Measurements from ENCODE around the gene MNT.

MNT gene

GRCh38 chr17:2364763-2365116 is 36.1 kb downstream of the MNT start:
- Histone ChIP-seq H3K4me1 (ENCODE audit: low read length) (no peaks in the 10 kb centered on the region), H3K27me3 (ENCODE audit: low read depth, low read length) (no peaks in the 10 kb centered on the region), H3K9ac (ENCODE audit: low read length) (no peak overlapping the region), H3K4me2 (ENCODE audit: low read length) (no peak overlapping the region), H3K79me2 (ENCODE audit: low read length) (no peaks in the 10 kb centered on the region), H2AFZ (ENCODE audit: low read depth, low read length) (no peak overlapping the region), H4K20me1 (ENCODE audit: insufficient read depth, low read length) (no peaks in the 10 kb centered on the region), H3K27ac (ENCODE audit: low read length) (no peak overlapping the region), H3K36me3 (replicated peaks; ENCODE audit: low read depth, low read length) (no peaks in the 10 kb centered on the region), H3K4me3 (ENCODE audit: low read length) (no peak overlapping the region), H3K9me3 (ENCODE audit: insufficient read depth, low read length) (no peaks in the 10 kb centered on the region)
- no peak for TF ChIP-seq EZH2phosphoT487 (IDR thresholded peaks at IDR 0.05; ENCODE audit: low read depth)
- TF ChIP-seq CTCF (IDR thresholded peaks at IDR 0.05; ENCODE audit: low read depth, low read length) = no peak

GRCh38 chr17:2363851-2364762 is 36.8 kb downstream of the MNT start:
- Histone ChIP-seq H3K4me1 (ENCODE audit: low read length) (no peaks in the 10 kb centered on the region), H3K27me3 (ENCODE audit: low read depth, low read length) (no peaks in the 10 kb centered on the region)
- TF ChIP-seq EZH2phosphoT487 (IDR thresholded peaks at IDR 0.05; ENCODE audit: low read depth) (no peak), CTCF (IDR thresholded peaks at IDR 0.05; ENCODE audit: low read depth, low read length) (no peak)

GRCh38 chr17:2363318-2363717 is 37.5 kb downstream of the MNT start:
- Histone ChIP-seq H3K27ac (ENCODE audit: low read length) (no peak overlapping the region), H3K9ac (ENCODE audit: low read length) (no peak overlapping the region), H4K20me1 (ENCODE audit: insufficient read depth, low read length) (no peaks in the 10 kb centered on the region), H3K79me2 (ENCODE audit: low read length) (no peaks in the 10 kb centered on the region), H3K36me3 (replicated peaks; ENCODE audit: low read depth, low read length) (no peaks in the 10 kb centered on the region), H3K9me3 (ENCODE audit: insufficient read depth, low read length) (no peaks in the 10 kb centered on the region), H3K4me3 (ENCODE audit: low read length) (no peak overlapping the region), H3K4me1 (ENCODE audit: low read length) (no peaks in the 10 kb centered on the region), H2AFZ (ENCODE audit: low read depth, low read length) (no peak overlapping the region), H3K4me2 (ENCODE audit: low read length) (no peak overlapping the region), H3K27me3 (ENCODE audit: low read depth, low read length) (no peaks in the 10 kb centered on the region)
- TF ChIP-seq CTCF (IDR thresholded peaks at IDR 0.05; ENCODE audit: low read depth, low read length) = no peak
- TF ChIP-seq EZH2phosphoT487 (IDR thresholded peaks at IDR 0.05; ENCODE audit: low read depth) = no peak

More at GRCh38 chr17:2363851-2364762, 36.8 kb downstream of the MNT start:
- H3K79me2 ChIP-seq (ENCODE audit: low read length) = no peaks in the 10 kb centered on the region
- H4K20me1 ChIP-seq (ENCODE audit: insufficient read depth, low read length) = no peaks in the 10 kb centered on the region
- H3K9ac ChIP-seq (ENCODE audit: low read length) = no peak overlapping the region
- no peak overlapping the region for H3K4me3 ChIP-seq (ENCODE audit: low read length)
- no peak overlapping the region for H3K4me2 ChIP-seq (ENCODE audit: low read length)
- H3K9me3 ChIP-seq (ENCODE audit: insufficient read depth, low read length) = no peaks in the 10 kb centered on the region
- H2AFZ ChIP-seq (ENCODE audit: low read depth, low read length) = no peak overlapping the region
- no peak overlapping the region for H3K27ac ChIP-seq (ENCODE audit: low read length)
- no peaks in the 10 kb centered on the region for H3K36me3 ChIP-seq (replicated peaks; ENCODE audit: low read depth, low read length)

GRCh38 chr17:2362881-2363280 is 38.0 kb downstream of the MNT start:
- H3K9me3 ChIP-seq (ENCODE audit: insufficient read depth, low read length) = no peaks in the 10 kb centered on the region
- H3K79me2 ChIP-seq (ENCODE audit: low read length) = no peaks in the 10 kb centered on the region
- H3K36me3 ChIP-seq (replicated peaks; ENCODE audit: low read depth, low read length) = no peaks in the 10 kb centered on the region
- H3K27me3 ChIP-seq (ENCODE audit: low read depth, low read length) = no peaks in the 10 kb centered on the region
- no peaks in the 10 kb centered on the region for H3K4me1 ChIP-seq (ENCODE audit: low read length)
- H4K20me1 ChIP-seq (ENCODE audit: insufficient read depth, low read length) = no peaks in the 10 kb centered on the region
- TF ChIP-seq CTCF (IDR thresholded peaks at IDR 0.05; ENCODE audit: low read depth, low read length) (no peak), EZH2phosphoT487 (IDR thresholded peaks at IDR 0.05; ENCODE audit: low read depth) (no peak)
- no peak overlapping the region for H2AFZ ChIP-seq (ENCODE audit: low read depth, low read length)
- H3K4me2 ChIP-seq (ENCODE audit: low read length) = no peak overlapping the region
- H3K4me3 ChIP-seq (ENCODE audit: low read length) = no peak overlapping the region
- no peak overlapping the region for H3K27ac ChIP-seq (ENCODE audit: low read length)
- H3K9ac ChIP-seq (ENCODE audit: low read length) = no peak overlapping the region
